Neural crest cell (in vitro differentiated cells): ENCODE measurements around the gene MYL3. TPM values are rescaled to one million over a fixed set of nuclear protein-coding genes. Genes with fewer than 3 reads are reported as not detected.

Experiments
- DNase-seq: peaks from one replicate; pipeline ENCODE4 v3.0.0; 2021; ENCODE audit warnings: low read depth, mixed read lengths, low spot score
- H3K27ac Mint-ChIP-seq: one replicate; pipeline ENCODE4 v1.8.0; 2021; ENCODE audit warnings: mild to moderate bottlenecking, mixed read lengths; ENCODE audit not compliant: unreplicated experiment
- H3K27me3 Mint-ChIP-seq: 2 replicates; pipeline ENCODE4 v1.8.0; 2021; ENCODE audit warnings: low read depth, mild to moderate bottlenecking, mixed read lengths
- H3K36me3 Mint-ChIP-seq: 2 replicates; pipeline ENCODE4 v1.8.0; 2021; ENCODE audit warnings: low read depth, mild to moderate bottlenecking, mixed read lengths
- H3K4me1 Mint-ChIP-seq: 2 replicates; pipeline ENCODE4 v1.8.0; 2021; ENCODE audit warnings: mixed read lengths
- H3K4me3 Mint-ChIP-seq: one replicate; pipeline ENCODE4 v1.8.0; 2021; ENCODE audit warnings: mild to moderate bottlenecking, mixed read lengths
- H3K9me3 Mint-ChIP-seq: 2 replicates; pipeline ENCODE4 v1.8.0; 2021; ENCODE audit warnings: mixed read lengths
- total RNA-seq: library from RNA; stranded (reverse); gene quantifications from 2 replicates; pipeline ENCODE4 v1.2.1, GENCODE V29; 2021
- TF ChIP-seq, protein P1 (sequence below): fragments of 200-600 bp; sonication (generic); conservative IDR thresholded peaks from 2 replicates; pipeline ENCODE4 v1.5.0; 2021; ENCODE audit warnings: antibody characterized with exemption, mild to moderate bottlenecking

The MYL3 gene
- total RNA-seq, 1 donor from 2014 or later = not detected

DNA sequence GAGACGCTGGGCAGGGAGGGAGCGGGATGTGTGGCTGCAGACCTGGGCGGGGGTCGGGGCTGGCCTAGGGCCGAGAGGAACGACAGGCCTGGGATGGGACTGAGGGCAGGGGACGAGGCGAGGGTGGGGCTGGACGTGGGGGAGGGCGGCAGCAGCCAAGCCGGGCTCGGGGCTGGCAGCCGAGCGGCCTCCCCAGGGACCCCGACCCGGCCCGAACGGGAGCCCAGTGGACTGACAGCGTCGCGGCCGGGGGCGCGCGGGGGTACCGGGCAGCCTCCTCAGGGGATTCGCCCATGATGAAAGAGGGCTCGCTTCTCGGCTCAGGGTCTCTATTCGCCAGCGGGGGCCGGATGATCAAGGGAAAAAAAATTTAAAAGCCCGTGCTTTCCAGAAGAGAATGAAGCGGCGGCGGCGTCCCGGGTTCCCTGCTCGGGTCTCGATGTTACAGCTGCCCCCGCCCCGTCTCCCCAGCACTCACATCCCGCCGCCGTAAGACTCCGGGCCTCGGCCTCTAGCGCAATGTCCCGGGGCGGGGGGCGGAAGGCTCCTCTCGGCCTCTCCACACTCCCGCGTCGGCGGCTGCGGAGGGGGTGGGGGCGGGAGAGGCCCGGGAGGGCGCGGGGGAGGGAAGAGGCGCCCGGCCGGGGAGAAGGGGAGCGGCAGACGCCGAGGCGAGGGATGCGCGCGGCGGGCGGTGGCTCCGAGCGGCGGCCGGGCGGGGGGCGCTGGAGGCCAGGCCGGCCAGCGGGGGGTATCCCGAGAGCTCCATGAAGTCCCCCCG, 18.5 kb upstream of the MYL3 start:
- TF ChIP-seq, protein P1, sequence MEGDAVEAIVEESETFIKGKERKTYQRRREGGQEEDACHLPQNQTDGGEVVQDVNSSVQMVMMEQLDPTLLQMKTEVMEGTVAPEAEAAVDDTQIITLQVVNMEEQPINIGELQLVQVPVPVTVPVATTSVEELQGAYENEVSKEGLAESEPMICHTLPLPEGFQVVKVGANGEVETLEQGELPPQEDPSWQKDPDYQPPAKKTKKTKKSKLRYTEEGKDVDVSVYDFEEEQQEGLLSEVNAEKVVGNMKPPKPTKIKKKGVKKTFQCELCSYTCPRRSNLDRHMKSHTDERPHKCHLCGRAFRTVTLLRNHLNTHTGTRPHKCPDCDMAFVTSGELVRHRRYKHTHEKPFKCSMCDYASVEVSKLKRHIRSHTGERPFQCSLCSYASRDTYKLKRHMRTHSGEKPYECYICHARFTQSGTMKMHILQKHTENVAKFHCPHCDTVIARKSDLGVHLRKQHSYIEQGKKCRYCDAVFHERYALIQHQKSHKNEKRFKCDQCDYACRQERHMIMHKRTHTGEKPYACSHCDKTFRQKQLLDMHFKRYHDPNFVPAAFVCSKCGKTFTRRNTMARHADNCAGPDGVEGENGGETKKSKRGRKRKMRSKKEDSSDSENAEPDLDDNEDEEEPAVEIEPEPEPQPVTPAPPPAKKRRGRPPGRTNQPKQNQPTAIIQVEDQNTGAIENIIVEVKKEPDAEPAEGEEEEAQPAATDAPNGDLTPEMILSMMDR = no peak
- H3K36me3 Mint-ChIP-seq = no peaks in the 10 kb centered on the region
- H3K4me1 Mint-ChIP-seq = no peaks in the 10 kb centered on the region
- H3K4me3 Mint-ChIP-seq = peak overlapping the region; percentile 77
- no peak overlapping the region for H3K27ac Mint-ChIP-seq
- peaks cover 67% of the 10 kb centered on the region for H3K27me3 Mint-ChIP-seq
- H3K9me3 Mint-ChIP-seq = no peaks in the 10 kb centered on the region
- DNase-seq = no peak

DNA sequence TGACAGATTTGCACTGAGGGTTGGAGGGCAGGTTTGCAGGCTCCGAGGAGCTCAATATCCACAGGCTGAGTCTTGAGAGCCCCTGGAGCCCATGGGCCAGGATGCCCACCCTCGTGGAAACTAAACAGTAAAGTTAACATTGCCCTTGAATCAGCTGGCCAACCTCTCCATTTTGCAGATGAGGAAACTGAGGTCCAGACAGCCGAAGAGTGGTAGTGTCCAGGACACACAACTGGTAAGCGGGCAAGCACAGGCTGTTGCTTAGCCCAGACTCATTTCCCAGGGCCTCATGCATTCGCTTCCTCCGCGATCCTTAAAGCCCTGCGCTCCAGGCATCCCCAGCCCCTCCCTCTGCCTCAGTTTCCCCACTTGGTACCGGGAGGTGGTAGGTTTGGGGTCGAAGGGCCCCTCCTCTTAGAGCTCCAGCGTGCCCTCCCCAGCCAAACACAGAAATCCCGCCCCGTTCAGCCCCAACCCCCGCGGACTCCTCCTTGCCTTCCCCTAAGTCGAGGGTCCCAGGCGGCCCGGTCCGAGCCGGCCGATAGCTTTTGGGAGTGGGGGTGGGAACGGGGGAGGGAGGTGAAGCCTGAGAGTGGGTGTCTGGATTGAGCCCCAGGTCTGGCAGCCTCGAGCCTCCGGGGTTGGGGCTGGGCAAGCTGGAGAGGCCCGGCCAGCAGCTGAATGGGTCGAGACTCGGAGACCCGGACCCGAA, 17.8 kb upstream of the MYL3 start:
- peak overlapping the region; percentile 78 for H3K4me3 Mint-ChIP-seq

DNA sequence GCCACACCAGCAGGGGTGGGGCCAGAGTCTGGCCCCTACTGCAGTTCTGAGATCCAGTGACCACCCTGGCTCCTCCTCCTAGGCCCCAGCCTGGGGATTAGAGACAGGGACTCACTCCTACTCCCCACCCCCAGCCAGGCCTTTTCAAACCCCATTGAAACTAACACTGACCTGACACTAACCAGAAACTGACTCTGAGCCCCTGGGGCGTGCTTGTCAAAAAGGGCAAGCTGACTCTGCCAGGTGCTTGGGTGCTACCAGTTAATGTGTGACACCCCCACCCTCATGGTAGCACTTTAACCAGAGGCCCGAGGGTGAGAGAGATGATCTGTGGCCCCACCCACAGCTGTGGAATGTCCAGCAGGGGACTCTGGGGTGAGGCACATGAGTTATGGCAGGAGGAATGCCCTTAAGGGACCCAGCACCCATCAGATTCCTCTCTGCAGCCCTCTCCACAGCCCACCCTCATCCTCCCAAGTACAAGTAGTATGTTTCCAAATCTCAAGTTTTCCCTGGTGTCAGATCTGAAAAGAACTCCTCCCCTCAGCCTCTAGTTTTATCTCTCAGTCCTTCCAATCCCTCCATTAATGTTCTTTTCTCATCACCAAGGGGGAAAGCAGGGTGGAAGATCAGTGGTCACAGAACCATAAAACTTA, 15.7 kb upstream of the MYL3 start:
- Mint-ChIP-seq H3K27ac (no peak overlapping the region), H3K27me3 (peaks cover 41% of the 10 kb centered on the region), H3K4me1 (peaks cover 3% of the 10 kb centered on the region), H3K4me3 (peak overlapping the region; percentile 3), H3K36me3 (no peaks in the 10 kb centered on the region), H3K9me3 (no peaks in the 10 kb centered on the region)
- DNase-seq = no peak
- TF ChIP-seq, protein P1 = no peak

More for the DNA sequence above, 17.8 kb upstream of the MYL3 start:
- TF ChIP-seq, protein P1 = no peak
- Mint-ChIP-seq H3K4me1 (no peaks in the 10 kb centered on the region), H3K27ac (no peak overlapping the region), H3K9me3 (no peaks in the 10 kb centered on the region), H3K36me3 (no peaks in the 10 kb centered on the region), H3K27me3 (peaks cover 63% of the 10 kb centered on the region)
- DNase-seq = no peak

DNA sequence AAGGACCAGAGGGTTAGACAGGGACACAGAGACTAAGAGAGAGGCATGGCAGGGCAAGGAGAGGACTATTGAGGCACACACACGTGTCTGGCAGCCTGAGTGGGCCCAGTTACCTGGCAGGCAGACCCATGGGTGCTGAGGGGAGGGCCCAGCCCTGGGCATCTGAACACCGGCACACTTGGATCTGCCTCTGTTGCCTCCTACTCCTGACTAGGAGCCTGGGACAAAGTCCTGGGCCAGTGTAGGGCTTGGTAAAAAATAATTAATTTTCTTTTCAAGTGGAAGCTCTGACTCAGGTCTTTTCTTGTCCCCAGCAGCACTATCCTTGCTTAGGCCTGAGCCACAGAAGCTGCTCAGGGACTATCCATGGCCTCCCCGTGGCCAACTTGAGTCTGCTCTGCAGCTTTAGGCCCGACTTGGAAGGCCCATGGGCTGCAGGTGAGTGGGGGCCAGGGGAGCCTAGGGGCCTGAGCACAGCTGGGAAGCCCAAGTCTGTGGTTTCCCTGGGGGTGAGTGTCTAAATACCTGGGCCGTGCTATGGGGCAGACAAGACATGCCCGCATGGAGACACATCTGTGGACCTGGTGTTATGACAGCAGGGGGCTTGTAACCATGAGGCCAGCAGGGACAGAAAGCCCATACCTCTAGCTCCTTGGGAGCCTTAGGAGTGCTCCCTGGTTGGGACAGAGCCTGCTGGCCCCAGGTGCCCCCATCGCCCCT, 14.3 kb upstream of the MYL3 start, which contains the start of gene PTH1R:
Gene PTH1R, plus strand, starts transcription at position 316 of the 720 bp plus-strand sequence. CDS start 5,839 bp downstream, outside the sequence.
- peaks cover 13% of the 10 kb centered on the region for H3K4me1 Mint-ChIP-seq
- H3K27ac Mint-ChIP-seq = no peak within 1 kb of the TSS
- H3K9me3 Mint-ChIP-seq = no peaks in the 10 kb centered on the region
- peaks cover 36% of the 10 kb centered on the region for H3K27me3 Mint-ChIP-seq
- TF ChIP-seq, protein P1 = no peak
- no peak for DNase-seq
- no peak within 1 kb of the TSS for H3K4me3 Mint-ChIP-seq
- H3K36me3 Mint-ChIP-seq = no peaks in the 10 kb centered on the region
